ENCODE data around the gene CTNNA2.

Gene CTNNA2

DNA sequence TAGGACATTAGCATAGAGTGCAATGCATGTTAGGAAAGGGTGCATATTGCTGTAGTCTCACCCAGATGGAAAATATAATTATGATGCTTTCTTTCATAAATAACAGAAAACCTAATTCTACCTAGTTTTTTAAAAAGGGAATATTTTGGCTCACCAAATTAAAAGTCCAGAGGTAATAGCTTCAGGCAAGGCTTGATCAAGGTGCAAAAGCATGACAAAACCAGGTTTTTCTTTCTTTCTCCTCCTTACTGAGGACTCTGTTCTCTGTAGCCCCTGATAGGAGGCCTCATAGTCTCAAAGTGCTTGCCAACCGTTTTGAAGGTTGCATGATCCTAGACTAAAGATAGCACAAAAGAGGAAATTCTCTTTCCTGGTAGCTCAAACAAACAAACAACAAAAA, 349.9 kb downstream of the CTNNA2 start:
- DNase-seq, result no peak

DNA sequence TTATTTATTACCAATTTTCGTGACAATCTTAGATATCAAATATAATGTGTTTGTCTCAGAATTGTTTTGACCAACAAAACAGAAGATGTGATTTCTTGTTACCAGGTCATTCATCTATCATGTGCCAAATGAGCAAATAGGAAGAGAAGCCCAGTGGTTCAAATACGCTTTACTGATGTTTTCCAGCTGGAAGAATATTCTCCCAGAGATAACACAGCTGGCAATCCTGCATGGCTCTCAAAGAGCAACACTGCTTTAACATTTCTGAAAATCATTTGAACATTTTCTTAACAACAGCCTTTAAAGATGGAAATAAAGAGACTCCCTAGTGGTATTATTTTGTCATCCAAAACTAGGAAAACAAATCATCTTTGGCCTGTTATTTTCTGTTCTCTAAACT, 359.8 kb downstream of the CTNNA2 start:
- no peak for DNase-seq

DNA sequence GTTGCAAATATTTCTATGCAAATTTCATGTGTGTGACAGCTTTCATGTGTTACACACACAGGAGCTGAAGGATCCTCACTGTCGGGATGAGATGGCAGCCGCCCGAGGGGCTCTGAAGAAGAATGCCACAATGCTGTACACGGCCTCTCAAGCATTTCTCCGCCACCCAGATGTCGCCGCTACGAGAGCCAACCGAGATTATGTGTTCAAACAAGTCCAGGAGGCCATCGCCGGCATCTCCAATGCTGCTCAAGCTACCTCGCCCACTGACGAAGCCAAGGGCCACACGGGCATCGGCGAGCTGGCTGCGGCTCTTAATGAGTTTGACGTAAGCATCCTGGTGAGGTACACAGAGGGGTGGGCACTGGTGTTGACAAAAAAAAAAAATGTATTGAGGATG, 361.2 kb downstream of the CTNNA2 start:
- DNase-seq, result no peak

DNA sequence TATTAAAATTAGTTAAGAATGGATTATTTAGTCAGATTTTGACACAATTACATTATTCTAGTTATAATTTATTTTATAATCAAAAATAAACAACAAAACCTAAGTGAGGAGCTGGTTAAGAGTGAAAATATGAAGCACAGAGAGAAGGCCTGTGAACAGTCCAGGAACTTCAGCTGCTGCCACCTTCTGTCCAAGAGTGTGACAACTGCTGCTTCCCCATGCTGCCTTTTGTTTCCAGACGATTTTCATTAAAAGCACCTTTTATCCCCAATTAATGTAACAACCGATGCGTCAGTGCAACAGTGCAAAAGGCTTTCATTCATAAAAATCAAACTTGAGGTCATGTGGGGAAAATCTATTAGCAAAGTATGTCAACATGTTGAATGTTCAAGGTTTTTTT, 363.6 kb downstream of the CTNNA2 start:
- DNase-seq, result peak; percentile 66

DNA sequence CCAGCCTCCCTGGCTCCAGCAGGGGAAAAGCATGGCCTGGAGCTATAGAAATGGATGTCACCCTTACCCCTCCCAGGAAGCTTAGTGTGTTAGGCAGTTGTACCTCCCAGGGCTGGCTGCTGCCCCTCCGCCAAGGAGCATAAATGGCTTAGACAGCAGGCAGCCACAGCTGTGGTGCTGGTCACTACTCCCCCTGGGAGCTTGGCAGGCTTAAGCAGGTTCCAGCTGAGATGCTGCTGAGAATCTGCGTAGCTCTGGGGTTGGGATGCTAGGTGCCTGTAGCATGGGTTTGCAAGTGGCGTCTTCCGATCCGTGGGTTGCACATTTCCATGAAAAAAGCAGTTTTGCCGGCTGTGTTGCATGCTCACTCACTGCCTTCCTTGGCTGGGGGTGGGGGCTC, 369.7 kb downstream of the CTNNA2 start:
- peak; percentile 92 for DNase-seq

DNA sequence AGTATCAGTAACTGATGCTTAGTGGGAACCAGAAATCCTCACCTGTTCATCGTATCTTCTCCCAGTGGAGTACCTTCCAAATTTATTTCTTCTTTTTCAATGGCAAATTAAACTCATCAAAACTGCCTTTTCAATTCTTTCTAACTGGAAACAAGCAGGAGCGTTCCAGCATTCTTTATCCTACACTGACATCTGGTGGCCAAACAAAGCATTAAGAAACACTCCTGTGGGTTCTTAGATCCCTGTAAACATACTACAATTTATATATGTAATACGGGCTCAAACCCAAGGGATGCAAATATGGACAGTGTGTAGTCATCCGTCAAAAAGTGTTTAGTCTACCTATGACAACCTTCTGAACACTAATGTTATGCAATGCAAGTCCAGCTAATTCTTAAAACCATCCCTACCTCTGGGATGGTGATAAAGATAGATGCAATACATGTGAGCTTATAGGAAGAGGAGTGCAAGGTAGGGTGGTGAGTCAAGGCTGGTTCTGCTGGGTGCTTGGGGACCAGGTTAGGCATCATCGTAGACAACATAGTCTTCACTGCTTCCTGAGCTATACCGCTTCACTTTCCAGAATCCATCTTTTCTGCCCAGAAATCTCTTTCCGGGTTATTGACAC, 375.0 kb downstream of the CTNNA2 start:
- DNase-seq, result peak; percentile 79

DNA sequence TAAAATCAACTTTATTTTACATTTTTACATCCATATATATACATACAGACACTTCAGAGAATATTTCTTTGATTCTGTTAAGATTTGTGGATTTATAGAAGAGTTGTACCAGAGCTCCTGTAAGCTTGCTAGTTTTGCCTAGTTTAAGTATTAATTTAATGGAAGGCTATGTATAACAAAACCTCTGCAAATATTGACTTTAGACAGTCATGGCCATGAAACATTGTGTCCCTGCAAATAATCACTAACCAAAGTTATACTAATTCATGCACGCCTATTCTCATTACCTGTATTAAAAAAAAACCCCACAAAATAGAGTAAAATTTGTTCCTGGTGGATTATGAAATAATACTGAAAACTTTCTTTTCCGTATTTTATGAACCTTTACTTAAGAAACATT, 379.3 kb downstream of the CTNNA2 start:
- no peak for DNase-seq

DNA sequence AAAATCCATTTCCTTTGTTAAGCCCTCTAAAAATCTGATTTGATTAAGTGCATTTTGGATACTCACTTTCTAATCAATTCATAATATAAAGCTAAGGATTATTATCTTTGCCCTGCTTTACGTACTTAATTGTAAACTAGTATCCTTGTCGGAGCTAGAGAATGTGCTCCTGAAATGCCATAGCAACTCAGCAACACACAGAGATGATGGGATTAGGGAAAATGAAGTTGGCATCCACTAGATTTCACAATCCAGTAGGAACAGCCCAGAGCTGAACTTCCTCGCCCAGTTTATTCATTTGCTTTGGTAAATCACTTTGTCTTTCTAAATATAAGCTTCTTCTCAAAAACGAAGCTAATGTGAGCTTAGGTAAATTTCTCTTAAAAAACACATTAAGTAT, 386.3 kb downstream of the CTNNA2 start:
- DNase-seq, result peak; percentile 24

DNA sequence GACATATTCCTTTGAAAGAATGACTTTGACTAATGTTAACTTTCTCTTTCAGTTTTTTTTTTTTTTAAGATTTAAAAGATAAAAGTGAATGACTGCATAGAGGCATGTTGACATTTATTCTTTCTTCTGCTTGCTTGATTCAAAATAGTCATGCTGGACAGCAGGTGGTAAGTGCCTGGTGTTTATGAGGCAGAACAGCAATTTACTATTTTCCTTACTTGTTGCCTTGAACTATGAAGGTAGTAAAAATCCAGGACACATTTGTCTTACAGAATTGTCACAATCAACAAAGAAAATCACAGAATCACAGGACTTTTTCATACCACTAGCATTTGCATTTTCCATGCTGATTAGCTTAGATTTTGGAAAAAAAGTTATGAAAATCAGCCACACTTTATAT, 388.3 kb downstream of the CTNNA2 start:
- DNase-seq, result no peak

DNA sequence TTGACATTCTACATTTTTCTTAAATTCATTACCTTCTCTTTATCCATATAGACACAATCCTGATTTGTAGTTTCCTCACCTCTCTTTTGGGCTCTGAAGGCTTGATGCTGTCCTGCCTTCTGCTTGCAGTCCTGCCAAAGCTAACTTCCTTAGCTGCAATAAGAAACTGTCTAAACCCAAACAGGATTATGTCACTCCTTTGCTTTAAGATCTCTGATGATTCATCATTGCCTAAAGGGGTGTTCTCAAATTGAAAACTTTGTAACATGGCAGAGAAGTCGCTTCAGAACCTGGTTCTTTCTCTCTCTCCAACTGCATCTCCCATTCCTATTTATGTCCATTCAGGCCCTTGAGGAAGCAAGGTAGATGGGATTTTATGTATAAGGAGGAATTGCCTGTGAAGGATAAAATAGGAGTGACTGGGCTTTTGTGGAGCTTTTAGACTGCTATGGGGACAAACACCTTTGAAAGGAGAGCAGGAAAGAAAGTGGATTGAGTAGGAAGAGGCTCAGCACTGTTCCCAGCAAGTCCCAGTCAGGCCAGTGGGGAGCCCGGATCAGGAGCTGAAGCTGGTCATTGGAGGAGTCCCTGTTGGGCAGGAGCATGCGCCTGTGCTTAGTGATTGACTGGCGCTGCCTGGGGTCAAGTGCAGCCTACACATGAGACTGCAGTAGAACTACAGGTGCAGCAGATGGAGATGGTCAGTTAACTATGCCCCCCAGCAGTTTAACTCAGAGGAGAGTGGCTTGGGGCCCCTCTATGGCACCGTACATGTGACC, 390.6 kb downstream of the CTNNA2 start:
- DNase-seq, result peak; percentile 30

DNA sequence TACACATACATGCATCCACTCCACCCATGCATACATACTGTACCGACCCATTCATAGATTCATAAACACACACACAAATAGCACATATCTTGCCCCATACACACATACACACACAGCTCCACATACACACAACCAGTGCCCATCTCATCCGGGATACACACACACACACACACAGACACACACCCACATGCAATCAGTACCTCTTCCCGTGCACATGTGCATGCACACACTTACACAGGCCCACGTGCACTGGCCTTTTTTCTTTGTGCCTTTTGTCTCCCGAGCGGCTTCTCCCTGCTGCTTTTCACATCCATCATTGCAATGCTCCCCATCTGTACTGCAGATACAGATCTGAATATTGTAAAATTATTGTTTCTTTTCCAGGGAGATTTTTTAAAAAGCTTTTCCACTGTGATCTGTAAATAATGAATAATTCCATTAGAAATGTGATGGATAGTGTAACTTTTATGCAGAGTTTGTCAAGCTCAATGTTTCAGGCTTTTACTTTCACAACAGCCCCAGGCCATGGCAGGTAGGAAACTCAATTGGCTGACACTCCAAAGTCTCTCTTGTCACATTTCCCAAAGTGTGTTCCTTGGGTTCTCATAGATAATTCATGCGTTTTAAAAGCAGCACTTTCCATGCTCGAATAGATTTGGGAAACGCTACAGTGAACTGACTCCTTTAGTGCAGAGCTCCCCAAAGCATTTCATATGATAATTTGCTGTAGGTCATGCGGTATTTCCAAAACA, 393.5 kb downstream of the CTNNA2 start:
- no peak for DNase-seq

DNA sequence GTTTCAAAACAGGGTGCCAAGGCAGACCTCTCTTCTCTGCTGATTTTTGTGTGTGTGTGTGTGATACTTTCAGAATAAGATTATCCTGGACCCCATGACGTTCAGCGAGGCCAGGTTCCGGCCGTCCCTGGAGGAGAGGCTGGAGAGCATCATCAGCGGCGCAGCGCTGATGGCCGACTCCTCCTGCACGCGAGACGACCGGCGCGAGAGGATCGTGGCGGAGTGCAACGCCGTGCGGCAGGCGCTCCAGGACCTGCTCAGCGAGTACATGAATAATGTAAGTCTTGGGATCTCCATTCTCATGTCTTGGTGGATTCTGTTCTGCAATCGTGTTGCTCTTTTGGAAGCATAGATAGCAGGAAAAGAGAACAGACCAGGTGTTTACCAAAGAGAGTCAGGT, 396.7 kb downstream of the CTNNA2 start:
- DNase-seq, result no peak

DNA sequence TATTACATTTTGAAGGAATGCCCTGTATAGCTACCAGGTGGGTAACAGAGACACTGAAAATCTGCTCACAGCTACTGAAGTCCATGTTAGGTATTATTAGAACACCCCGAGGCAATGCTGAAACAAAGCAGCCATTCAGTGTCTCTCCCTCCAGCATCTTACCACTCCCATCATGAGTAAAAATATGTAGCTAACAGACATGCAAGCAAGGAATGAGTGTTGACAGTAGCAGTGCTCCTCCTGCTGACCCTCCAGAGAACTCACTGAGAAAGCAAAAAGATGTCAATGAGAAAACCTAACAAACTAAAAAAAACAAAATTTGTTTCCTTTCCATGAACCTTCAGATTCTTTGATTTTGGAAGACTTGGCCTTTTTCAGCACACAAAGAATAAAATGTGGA, 397.8 kb downstream of the CTNNA2 start:
- DNase-seq, result no peak

DNA sequence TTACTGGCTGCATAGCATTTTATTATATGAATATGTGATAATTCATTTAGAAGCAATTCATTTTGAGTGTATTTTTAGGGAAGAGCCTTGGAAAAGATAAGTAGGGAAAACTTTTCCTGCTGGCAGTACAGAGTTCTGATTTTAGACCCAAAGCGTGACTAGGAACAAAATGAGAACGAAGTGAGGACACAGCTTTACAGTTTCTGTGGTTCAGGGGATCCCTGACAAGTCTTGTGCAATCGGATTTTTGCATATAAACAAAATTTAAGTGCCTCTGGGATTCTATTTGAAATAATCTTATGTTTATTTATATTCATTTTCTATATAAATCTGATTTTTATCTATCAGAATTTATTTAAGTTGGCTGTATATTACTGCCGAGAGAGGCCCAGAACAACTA, 402.6 kb downstream of the CTNNA2 start:
- DNase-seq, result no peak

DNA sequence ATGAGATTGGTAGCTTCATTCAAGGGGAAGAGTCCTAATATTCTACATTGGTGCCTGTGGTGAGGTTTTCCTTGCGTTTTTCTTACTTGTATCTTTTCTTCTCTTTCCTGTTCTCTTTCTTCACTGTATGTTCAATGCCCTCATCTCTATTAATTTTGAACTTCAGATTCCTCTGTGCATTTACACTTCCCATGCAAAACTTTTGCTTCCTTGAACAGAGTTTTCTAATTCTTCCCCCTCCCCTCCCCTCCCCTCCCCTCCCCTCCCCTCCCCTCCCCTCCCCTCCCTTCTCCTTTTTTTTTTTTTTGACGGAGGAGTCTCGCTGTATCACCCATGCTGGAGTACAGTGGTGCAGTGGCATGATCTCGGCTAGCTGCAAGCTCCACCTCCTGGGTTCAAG, 403.4 kb downstream of the CTNNA2 start:
- DNase-seq, result no peak

DNA sequence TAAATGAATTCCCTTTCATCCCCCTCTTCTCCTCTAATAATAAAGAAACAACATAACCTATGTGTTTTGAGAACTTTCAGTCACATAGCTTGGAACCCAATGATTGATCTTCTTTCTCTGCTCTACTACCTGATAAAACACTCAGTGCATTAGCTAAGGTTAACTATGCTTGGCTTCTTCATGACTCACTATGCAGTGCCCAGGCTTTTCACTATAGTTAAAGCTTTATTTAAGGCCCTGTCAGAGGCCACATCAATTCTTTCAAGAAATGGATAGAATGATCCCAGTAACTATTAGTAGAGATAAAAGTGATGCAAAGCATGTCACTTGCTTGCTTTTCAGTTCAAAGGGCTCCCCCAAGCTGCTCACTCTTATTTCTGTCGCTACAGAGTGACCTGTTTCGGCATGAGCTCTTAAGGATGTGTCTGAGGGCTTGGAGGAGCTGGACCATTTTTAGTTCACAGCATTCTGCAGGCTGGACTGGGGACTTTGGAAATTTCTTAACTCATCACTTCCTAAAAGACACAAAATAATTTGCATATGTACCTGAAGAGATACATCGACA, 407.7 kb downstream of the CTNNA2 start:
- no peak for DNase-seq

DNA sequence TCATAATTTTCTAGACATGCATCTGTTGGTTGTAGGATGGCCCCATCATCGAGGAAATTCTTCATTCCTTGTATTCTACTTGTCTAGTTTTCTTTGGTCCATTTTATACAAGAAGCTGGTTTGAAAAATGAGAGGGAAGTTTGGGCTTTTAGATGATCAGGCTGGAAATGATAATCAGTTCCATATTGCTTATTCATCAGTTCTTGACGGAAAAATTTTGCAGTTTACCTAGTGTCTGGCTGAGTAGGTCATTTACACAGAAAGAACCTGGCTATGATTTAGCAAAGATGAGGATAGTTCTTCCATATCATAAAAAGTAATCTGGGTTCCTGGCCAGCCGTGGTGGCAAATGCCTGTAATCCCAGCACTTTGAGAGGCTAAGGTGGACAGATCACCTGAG, 416.8 kb downstream of the CTNNA2 start:
- no peak for DNase-seq

DNA sequence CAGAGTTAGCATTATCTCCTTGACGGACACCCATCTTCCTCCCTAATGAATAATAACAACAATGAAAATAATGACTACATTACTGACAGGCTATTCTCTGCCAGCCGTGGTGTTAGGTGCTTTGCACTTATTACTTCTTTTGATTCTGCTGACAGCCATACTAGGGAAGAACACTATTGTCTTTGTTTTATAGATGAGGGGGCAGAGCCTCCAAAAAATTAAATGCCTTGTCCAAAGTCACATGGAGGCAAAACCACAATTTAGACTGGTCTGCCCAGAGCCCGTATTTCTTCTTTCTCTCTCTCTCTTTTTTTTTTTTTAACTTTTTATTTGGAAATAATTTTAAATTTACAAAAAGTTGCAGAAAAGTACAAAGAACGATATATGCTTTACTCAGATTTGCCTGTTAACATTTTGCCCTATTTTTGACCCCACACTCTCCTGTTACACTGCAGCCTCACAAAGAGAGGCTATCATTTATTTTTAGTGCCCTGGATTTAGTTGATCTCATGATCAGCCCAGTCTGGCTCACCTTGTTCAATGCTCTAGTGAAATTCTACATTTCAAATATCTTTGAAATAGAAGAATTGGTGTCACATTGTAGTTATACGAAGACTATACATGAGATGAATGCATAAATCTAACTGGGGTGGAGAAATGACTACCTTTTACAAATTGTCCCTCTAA, 422.3 kb downstream of the CTNNA2 start:
- DNase-seq, result no peak

DNA sequence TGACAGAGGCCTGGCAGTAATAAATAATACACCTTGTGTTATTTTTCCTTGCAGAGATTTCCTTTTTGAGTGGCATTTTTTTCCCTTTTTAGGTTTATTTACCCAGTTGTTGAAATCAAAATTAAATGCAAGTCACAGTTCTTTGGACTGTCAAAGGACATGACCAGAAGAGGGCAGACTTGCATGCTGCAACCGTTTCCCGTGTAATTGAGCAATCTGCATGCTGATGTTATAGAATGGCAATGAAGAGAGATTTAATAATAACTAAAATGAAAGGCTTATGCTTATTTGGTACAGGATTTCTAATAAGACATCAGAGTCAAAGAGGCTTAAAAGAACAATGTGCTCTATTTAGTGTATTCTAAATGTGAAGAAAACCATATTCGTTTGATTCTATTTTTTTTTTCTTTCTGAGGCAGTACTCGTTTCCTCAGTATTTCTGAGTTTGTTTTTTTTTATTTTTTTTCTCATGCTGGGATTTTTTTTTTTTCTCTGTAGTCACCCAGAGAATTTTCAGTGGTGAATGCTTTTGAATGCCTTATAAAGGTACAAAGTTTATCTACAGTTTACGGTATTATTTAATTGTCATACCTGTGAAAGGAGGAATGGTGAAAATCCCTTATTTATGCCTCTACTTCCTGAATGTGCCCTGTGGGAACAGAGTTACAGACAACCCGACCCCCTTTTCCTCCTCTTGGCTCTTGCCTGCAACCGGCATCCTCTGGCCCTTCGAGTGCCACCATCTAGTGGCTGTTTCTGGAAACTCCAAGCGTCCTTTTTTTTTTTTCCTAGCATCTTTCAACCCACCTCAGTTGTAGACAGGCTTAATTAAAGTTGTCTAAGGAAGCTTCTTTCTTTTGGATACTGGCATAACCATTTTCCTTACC, 423.2 kb downstream of the CTNNA2 start:
- DNase-seq, result peak; percentile 81

DNA sequence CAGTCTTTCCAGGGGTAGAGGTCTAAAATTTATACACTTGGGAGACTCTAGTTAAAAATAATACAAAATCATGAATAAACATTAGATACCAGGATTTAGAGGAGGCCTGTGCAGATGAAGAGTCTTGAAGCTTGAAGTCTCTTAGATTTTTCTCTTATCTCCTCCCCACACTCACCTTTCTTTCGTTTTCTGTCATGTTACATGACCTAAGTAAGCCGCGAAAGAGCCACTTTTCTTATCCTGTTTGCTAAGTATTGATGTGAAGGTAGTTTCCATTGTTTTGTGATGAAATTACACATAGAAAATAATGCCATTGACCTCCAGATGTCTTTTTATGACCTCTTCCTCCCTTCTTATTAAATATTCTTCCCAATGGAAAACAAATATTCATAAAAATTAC, 423.9 kb downstream of the CTNNA2 start:
- no peak for DNase-seq

DNA sequence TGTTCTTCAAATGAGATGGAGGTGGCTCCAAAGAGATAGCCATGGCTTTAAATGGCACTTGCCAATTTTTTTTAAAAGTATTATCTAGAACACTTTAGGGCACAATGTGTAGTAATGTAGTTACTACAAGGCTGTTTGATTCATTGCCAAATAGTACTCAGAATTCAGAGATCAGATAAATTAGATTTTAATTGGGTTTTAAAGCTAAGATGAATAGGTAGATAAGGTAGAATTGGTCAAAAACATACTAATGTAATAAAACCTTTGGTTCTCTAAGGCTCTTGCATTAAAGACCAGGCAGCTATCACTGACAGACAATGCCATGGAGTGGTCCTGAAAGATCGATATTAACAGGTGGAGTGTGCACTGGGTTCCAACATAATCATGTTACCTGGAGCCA, 425.8 kb downstream of the CTNNA2 start:
- no peak for DNase-seq

DNA sequence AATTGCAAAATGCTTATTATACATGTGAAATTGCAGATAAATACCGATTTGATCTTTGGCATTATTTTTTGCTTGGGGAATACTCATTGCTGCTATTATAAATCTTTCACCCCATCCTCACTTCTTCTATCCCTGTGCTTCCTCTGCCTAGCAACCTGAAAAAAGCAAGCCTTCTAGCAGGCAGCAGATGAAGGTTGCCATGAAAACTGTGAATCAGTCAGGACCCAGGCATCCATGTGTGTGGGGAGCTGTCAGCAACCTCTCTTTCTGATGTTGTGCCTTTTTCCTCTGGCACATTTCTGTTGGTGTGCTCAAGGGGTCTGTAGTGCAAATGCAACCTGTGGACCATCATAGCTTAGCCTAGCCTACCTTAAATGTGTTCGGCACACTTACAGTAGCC, 427.5 kb downstream of the CTNNA2 start:
- DNase-seq, result no peak

All from NCI-H82 (cell line).